Heart left ventricle (tissue), 13 donors: ENCODE results near the gene ZBTB8A.

Experiments used
- POLR2A ChIP-seq, 2 donors: fragments of 450-650 bp; IDR thresholded peaks; one replicate each; pipeline ENCODE4 v1.6.1; 2017; ENCODE audit warnings: antibody characterized with exemption in 2 of 2, mild to moderate bottlenecking in 2 of 2, moderate library complexity in 2 of 2
- TF ChIP-seq, protein P1 (sequence below), 12 donors: fragments of 200-600 bp; sonication (generic) in 4 of 12; IDR thresholded peaks; one replicate each; pipeline versions ENCODE4 v1.5.0 to v1.8.0; 2018 to 2022; ENCODE audit warnings: antibody characterized with exemption in 12 of 12, mild to moderate bottlenecking in 5 of 12
- donor health status: ischemic (EF 13 %, LVEDD 7.1; RV severe dilation, severe dysfunction).
- donor health status: DM: no; HTN: yes; CAD: no.
- donor health status: DM: no; HTN: no; CAD: no.
- donor health status: ischemic (EF 25% LVEDD 6.9; RV normal size, moderate dysfunction).
- donor health status: ischemic (EF 25% LVEDD 5.7; RV mildly dilated, moderate dysfunction).
- donor health status: ischemic (EF 35%, LVEDD 5.7; RV mildly dilated, moderate dysfunction).
- donor health status: nonischemic (EF 11% LVEDD 7.7; RV severe dilation, severe dysfunction).
- donor health status: DM: yes; HTN: yes; CAD: no.
- donor health status: PGD.
- donor health status: ischemic (EF 29% LVEDD 5.4; RV normal size, mild dysfunction).
- donor health status: nonischemic (EF 23%, LVEDD 6.1; RV moderate dilation, normal function).

DNA sequence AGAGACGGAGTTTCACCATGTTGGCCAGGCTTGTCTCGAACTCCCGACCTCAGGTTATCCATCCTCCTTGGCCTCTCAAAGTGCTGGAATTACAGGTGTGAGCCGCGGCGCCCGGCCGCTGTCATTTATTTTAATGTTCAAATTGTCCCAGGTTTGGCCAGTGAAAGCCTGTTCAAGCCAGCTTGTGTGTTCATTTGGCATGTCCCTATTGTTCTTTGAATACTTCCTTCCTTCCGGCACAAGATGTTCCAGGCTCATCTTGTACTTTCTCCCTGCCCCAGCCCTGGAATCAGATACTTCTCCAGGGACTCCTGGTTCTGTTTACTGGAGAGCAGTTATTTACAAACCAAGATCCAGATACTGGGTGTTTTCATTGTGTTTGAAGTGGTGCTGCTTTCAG lies 37.4 kb upstream of the ZBTB8A start:
- peak in 1 of 2 donors; percentile 36 for TF ChIP-seq POLR2A (IDR thresholded peaks at IDR 0.05)
- TF ChIP-seq, protein P1, sequence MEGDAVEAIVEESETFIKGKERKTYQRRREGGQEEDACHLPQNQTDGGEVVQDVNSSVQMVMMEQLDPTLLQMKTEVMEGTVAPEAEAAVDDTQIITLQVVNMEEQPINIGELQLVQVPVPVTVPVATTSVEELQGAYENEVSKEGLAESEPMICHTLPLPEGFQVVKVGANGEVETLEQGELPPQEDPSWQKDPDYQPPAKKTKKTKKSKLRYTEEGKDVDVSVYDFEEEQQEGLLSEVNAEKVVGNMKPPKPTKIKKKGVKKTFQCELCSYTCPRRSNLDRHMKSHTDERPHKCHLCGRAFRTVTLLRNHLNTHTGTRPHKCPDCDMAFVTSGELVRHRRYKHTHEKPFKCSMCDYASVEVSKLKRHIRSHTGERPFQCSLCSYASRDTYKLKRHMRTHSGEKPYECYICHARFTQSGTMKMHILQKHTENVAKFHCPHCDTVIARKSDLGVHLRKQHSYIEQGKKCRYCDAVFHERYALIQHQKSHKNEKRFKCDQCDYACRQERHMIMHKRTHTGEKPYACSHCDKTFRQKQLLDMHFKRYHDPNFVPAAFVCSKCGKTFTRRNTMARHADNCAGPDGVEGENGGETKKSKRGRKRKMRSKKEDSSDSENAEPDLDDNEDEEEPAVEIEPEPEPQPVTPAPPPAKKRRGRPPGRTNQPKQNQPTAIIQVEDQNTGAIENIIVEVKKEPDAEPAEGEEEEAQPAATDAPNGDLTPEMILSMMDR (IDR thresholded peaks at IDR 0.05): no peak
